Measurements from ENCODE around the gene SYNCRIP. TPM values are rescaled to one million over a fixed set of nuclear protein-coding genes. Genes with fewer than 3 reads are reported as not detected.

SYNCRIP gene
- total and polyA plus RNA-seq, 2 of the 13 experiments (the other 11 are each of a cell fraction or from before 2014, with no cell fraction given) = 8.1 to 112 TPM

DNA sequence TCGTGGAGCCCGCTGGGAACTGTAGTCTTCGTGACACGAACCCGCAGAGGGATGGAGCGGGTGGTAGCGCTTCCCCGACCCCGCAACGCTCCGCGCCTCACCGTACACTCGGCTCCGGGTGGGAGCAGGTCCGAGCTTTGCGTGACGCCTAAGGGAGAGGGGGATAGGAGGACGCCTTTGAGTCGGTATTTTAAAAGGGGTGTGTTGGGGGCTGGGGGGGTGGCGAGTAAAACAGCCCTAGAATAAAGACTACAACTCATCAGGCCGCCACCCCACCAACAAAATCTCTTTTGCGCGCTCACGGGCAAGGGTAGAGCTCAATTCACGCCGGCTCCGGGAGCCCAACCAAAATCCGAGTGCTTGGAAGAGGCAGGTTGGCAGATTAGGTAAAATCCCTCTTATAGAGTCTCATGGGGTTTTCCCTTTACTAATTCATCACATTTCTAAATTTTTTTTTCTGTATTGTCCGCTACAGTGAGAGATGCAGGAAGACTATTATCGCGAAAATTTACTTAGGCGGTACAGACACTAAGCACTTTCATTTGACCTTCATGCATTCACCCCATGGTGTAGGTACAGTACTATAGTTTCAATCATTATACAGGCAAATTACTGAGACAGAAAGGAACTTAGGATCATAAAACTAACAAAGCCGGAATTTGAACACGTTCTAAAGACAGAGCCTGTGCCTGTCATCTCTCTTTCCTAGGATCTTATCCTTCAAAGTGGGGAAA, 48.3 kb downstream of the SYNCRIP start (continued):
- no peak for TF ChIP-seq HMGXB4 (CRISPR knock-in tag; IDR thresholded peaks at IDR 0.05; ENCODE audit: borderline replicate concordance in 1 of 2, low read depth in 1 of 2)
- TF ChIP-seq FOXM1 (CRISPR knock-in tag; IDR thresholded peaks at IDR 0.05) = no peak
- no peak for TF ChIP-seq PPARG (CRISPR knock-in tag; conservative IDR thresholded peaks at IDR 0.05)
- no peak for TF ChIP-seq PRPF4 (IDR thresholded peaks at IDR 0.05; ENCODE audit: low read depth, low read length, poor library complexity, severe bottlenecking)
- no peak for TF ChIP-seq DDIT3 (CRISPR knock-in tag; IDR thresholded peaks at IDR 0.05)
- TF ChIP-seq WIZ (CRISPR knock-in tag; IDR thresholded peaks at IDR 0.05) = no peak
- TF ChIP-seq ZNF205 (CRISPR knock-in tag; IDR thresholded peaks at IDR 0.05) = no peak; the same call in 1 of the 2 replicates
- no peak for TF ChIP-seq POLR2A (IDR thresholded peaks at IDR 0.05; ENCODE audit: insufficient read depth in 1 of 2, low read depth in 2 of 2, low read length in 2 of 2)
- TF ChIP-seq CEBPG (CRISPR knock-in tag; IDR thresholded peaks at IDR 0.05) = no peak
- TF ChIP-seq ZNF7 (CRISPR knock-in tag; IDR thresholded peaks at IDR 0.05) = no peak
- TF ChIP-seq TBL1XR1 (IDR thresholded peaks at IDR 0.05; ENCODE audit: borderline replicate concordance, low read length, partially characterized antibody) = no peak
- no peak for TF ChIP-seq NFYC (CRISPR knock-in tag; IDR thresholded peaks at IDR 0.05)
- TF ChIP-seq ZC3H13 (CRISPR knock-in tag; IDR thresholded peaks at IDR 0.05) = no peak; the same call in none of the 2 replicates
- TF ChIP-seq NBN (conservative IDR thresholded peaks at IDR 0.05) = no peak
- TF ChIP-seq SAP130 (CRISPR knock-in tag; IDR thresholded peaks at IDR 0.05; ENCODE audit: low read depth) = peak; percentile 6; the same call in 1 of the 2 replicates
- no peak for TF ChIP-seq ZNF20 (CRISPR knock-in tag; IDR thresholded peaks at IDR 0.05)
- no peak for TF ChIP-seq FLYWCH1 (CRISPR knock-in tag; IDR thresholded peaks at IDR 0.05)
- no peak for TF ChIP-seq THAP7 (CRISPR knock-in tag; IDR thresholded peaks at IDR 0.05)
- TF ChIP-seq AGO2 (optimal IDR thresholded peaks at IDR 0.05; ENCODE audit: low read depth, low read length) = peak; percentile 15
- TF ChIP-seq RARG (CRISPR knock-in tag; IDR thresholded peaks at IDR 0.05; ENCODE audit: low read depth) = no peak
- TF ChIP-seq ZNF136 (CRISPR knock-in tag; IDR thresholded peaks at IDR 0.05; ENCODE audit: low read depth) = no peak
- no peak for TF ChIP-seq IRX3 (CRISPR knock-in tag; IDR thresholded peaks at IDR 0.05; ENCODE audit: borderline replicate concordance, low read depth)
- TF ChIP-seq MBNL3 (CRISPR knock-in tag; conservative IDR thresholded peaks at IDR 0.05) = no peak
- no peak for TF ChIP-seq ZNF224 (CRISPR knock-in tag; IDR thresholded peaks at IDR 0.05)
- TF ChIP-seq RXRB (CRISPR knock-in tag; IDR thresholded peaks at IDR 0.05; ENCODE audit: borderline replicate concordance) = no peak
- TF ChIP-seq FOXK1 (CRISPR knock-in tag; IDR thresholded peaks at IDR 0.05; ENCODE audit: borderline replicate concordance, low read depth) = no peak
- no peak for TF ChIP-seq ZNF160 (CRISPR knock-in tag; IDR thresholded peaks at IDR 0.05)
- TF ChIP-seq SMAD3 (CRISPR knock-in tag; IDR thresholded peaks at IDR 0.05) = no peak
- TF ChIP-seq KMT2B (CRISPR knock-in tag; IDR thresholded peaks at IDR 0.05) = no peak
- no peak for TF ChIP-seq HDAC1 (CRISPR knock-in tag; IDR thresholded peaks at IDR 0.05)
- no peak for TF ChIP-seq ZNF446 (CRISPR knock-in tag; IDR thresholded peaks at IDR 0.05)
- no peak for TF ChIP-seq ZNF121 (CRISPR knock-in tag; IDR thresholded peaks at IDR 0.05)
- TF ChIP-seq HHEX (CRISPR knock-in tag; IDR thresholded peaks at IDR 0.05) = no peak

Data from HepG2 (cell line).